Embryonic facial prominence (tissue), 1 donor: ENCODE data around the gene CPN1.

ENCODE experiments used
- DNase-seq: peaks from one replicate; pipeline ENCODE4 v3.0.0-alpha.2; 2016; ENCODE audit errors: extremely low spot score

The CPN1 gene

DNA sequence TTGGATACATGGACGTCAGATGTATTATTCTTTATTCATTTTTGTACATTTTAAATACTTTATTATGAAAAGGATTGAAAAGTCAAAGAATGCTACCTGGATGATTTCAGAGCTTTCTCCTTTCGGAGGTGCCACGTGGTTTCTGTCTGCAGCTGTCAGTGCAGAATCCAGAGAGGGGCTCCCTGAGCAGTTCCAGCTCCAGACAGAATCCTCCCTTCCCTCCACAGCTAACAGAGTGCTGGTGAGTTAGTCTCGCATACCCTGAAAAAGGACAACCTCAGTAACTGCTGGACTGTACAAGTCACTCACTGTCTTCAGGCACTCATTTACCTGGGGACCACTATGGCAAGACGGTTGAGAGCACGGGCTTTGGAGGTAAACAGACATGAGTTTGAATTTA is 82.8 kb downstream of the CPN1 start:
- DNase-seq = no peak

DNA sequence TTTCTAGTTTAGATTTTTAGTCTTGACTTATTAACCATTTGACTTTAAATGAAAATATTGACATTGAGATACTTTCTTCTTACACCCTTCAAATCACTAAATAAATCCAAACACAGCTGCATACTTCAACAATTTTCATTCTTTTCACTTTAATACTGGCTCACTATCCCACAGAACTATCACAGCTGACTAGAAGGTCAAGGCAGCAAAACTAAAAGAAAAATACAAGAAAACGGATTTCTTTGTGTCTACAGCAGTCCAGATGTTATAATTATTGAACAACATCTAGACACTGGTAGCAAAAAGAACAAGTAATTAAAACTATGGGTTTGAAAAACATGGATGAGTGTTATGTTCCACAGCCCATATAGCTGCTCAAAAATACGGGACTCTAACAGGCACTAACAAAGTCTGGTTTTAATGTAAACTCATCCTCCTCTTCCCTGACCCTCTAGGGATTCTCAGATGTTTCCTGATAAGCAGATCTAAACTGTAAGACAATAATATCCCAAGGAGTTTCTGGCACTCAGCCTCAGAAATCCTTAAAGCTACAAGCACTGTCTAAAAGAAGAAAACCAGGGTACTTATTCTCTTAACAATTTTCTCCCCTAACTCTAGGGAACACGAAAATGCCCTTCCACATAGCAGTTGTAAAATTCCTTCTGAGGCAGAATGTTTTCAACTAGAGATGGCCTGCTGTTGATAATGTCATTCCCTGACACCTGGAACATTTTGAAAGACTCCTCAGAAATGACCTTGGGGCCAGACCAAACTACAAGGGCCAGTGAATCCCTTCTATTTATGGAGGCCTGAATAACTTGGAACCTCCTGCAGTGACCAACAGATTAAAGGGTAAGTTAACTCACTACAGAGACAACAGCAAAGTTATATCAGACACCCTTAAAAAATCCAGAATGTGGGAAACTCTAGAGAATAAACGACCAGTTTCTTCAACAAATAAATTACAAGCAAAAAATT is 84.7 kb downstream of the CPN1 start:
- no peak for DNase-seq

DNA sequence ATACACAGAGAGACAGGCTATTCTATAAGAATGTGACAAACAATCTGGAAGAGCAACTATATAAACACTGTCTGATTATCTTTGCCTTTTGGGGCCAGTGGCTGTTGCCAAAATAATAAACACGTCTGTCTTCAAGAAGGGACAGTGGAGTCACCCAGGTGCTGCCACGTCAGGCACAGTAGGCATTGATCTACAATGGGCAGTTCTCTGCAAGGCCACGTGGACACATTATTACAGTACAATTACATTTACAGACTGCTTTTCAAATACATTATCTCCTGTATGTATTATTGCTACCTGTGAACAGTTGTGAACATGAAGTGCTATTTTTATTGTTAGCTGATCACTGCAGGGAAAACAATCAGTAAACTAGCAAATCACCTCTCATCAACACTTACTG is 86.0 kb downstream of the CPN1 start:
- no peak for DNase-seq

DNA sequence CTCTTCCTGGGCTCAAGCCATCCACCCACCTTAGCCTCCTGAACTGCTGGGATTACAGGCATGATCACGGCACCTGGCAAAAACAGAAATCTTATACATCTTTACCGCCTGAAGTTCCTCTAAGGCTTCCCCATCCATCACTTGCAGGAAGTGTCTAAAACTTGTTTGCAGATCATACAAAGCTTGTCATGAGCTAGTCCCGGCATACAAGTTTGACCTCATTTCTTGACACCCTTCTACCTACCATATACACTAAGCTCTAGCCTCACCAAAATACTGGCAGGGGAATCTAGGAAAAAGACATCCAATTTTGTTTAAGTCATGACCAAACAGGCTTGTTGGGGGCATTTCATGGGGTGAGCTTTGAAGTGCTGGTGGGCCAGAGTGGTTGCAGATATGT is 86.4 kb downstream of the CPN1 start:
- no peak for DNase-seq

DNA sequence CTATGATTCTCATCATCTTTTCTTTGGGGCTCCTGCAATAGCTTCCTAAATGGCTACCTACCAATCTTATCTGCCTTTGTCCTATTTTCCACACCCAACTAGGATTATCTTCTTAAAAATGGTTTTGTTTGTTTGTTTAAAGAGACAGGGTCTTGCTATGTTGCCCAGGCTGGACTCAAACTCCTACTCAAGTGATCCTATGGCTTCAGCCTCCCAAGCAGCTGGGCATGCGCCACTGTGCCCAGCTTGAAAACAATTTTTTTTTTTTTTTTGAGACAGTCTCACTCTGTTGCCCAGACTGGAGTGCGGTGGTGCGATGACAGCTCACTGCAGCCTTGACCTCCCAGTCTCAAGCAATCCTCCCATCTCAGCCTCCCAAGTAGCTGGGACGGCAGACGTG is 86.9 kb downstream of the CPN1 start:
- no peak for DNase-seq

DNA sequence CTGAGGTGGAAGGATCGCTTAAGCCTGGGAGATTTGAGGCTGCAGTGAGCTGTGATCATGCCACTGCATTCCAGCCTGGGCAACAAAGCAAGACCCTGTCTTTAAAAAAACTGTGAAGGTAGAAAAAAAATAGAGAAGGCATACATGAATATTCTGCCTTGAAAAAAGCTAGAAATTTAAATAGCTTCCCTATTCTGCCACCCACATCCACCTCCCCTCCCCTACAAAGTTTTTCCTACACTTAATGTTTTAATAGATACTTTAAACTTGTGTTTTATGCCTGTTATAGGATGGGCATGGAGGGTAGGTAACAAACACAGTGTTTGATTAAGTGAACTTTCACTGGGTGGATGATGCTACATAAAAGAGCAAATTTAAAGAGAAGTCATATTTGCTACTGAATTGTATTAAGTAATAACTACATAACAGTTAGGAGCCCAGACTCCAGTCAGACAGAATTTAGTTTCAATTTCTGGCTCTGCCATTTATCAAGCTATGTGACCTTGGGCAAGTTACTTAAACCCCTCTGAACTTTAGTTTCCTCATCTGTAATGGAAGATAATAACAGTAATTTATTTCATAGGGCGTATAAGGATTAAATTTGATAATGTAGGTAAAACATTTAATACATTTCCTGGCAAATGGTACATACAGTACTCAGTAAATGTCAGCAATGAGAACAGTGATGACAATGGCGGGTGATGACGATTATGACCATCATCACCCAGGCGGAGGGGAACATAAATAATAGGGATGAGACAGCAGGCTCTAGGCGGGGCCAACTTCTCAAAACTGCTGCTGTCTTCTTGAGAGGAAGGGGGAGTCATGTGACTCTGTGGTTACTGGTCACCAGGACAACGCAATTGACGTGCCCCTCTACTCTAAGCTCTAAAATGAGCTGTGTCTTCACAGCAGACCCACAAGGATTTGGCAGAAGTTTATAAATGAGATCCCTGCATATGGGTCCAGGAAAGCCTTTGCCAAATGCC is 87.7 kb downstream of the CPN1 start:
- peak; percentile 63 for DNase-seq
